ENCODE data around the gene SLC8B1. TPM values are rescaled to one million over a fixed set of nuclear protein-coding genes. Genes with fewer than 3 reads are reported as not detected.

Gene SLC8B1
- total RNA-seq, 1 experiment from 2014 or later = 5.9 TPM

DNA sequence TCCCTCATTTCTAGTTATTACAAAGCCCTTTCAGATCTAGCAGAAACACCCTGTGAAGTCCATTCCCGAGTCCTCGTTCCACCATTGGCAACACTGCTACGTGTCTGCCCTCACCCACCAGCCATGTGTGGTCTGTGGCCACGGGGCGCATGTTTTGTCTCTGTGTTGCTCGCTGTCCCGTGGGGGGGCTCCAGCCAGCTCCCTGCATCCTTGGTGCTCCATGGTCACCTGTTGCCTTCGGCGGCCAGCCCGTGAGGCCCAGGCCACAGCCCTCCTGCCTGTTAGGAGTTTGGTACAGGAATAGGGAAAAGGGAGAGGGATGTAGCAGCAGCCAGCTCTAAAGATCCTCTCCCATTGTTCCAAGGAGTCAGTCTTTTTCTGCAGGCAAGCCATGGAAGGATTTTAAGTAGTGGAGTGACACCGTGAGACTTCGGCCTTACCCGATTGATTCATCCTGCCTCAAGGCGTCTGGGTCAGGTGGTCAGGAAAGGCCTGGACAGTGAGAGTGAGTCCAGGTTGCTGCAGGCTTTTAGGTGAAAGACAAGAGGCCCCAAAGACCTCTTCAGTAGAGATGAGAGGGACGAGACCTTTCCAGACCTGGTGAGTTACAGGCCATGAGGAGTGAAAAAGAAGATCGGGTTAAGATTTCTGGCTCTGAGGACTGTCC, 83.4 kb downstream of the SLC8B1 start:
- Histone ChIP-seq H3K4me3 (ENCODE audit: low read length) (no peak overlapping the region), H3K9me3 (ENCODE audit: low read length) (no peaks in the 10 kb centered on the region), H4K20me1 (ENCODE audit: insufficient read depth, low read depth, low read length) (no peaks in the 10 kb centered on the region), H3K36me3 (ENCODE audit: insufficient read depth, low read length) (peaks cover 11% of the 10 kb centered on the region), H3K9me2 (replicated peaks; ENCODE audit: insufficient read depth, low read length) (no peaks in the 10 kb centered on the region), H3K9ac (ENCODE audit: low read length) (no peak overlapping the region), H2AFZ (ENCODE audit: low read length) (no peak overlapping the region), H3K27ac (ENCODE audit: low read length) (no peak overlapping the region), H3K4me2 (ENCODE audit: low read depth, low read length, poor library complexity, severe bottlenecking) (no peak overlapping the region), H3K79me2 (ENCODE audit: low read length) (no peaks in the 10 kb centered on the region), H3K4me1 (ENCODE audit: low read length) (no peaks in the 10 kb centered on the region), H3K27me3 (ENCODE audit: low read length) (no peaks in the 10 kb centered on the region)
- DNase-seq = no peak

DNA sequence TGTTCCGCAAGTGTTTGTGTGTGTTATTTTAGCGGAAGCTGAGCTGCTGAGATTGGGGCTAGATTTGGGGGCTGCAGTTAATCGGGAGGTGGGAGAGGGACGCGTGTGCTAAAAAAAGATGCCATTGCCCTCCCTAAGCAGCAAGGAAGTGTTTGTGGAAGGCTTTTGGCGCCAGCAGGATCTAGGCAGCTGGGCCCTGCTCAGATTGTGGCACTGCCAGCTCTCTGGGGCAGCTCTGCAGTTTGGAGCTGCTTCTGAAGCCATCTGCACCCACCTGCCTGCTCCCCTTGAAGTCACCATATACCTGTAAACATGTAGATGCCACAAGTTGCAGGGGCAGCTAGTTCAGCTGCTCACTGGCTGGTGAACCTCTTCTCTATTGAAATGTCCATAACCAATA, 84.9 kb downstream of the SLC8B1 start:
- Histone ChIP-seq H3K4me1 (ENCODE audit: low read length) (no peaks in the 10 kb centered on the region), H3K9ac (ENCODE audit: low read length) (no peak overlapping the region), H3K4me2 (ENCODE audit: low read depth, low read length, poor library complexity, severe bottlenecking) (no peak overlapping the region), H3K9me2 (replicated peaks; ENCODE audit: insufficient read depth, low read length) (no peaks in the 10 kb centered on the region), H3K36me3 (ENCODE audit: insufficient read depth, low read length) (peaks cover 11% of the 10 kb centered on the region), H3K9me3 (ENCODE audit: low read length) (no peaks in the 10 kb centered on the region), H4K20me1 (ENCODE audit: insufficient read depth, low read depth, low read length) (no peaks in the 10 kb centered on the region), H3K79me2 (ENCODE audit: low read length) (no peaks in the 10 kb centered on the region), H3K27ac (ENCODE audit: low read length) (no peak overlapping the region), H3K4me3 (ENCODE audit: low read length) (no peak overlapping the region), H3K27me3 (ENCODE audit: low read length) (no peaks in the 10 kb centered on the region), H2AFZ (ENCODE audit: low read length) (no peak overlapping the region)
- DNase-seq = no peak

DNA sequence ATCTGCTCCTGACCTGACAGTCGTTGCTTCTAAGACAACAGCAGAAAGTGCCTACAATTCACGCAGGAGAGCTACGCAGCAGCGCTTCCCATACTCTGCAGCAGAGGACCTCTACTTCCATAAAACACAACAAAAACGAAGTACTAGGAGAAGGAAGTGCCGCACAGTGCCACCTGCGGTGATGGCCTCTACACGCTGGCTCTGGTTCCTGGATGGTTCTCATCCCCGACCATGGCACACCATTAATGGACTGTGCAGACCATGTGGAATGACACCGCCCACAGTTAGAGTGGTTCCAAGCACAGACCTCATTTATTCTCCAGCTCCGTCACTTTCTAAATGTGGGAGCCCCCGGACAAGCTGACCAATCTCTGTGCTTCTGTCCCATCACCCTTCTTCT, 85.4 kb downstream of the SLC8B1 start:
- no peaks in the 10 kb centered on the region for H3K9me2 ChIP-seq (replicated peaks; ENCODE audit: insufficient read depth, low read length)
- H3K9me3 ChIP-seq (ENCODE audit: low read length) = no peaks in the 10 kb centered on the region
- H3K9ac ChIP-seq (ENCODE audit: low read length) = no peak overlapping the region
- H3K27ac ChIP-seq (ENCODE audit: low read length) = no peak overlapping the region
- no peak overlapping the region for H3K4me2 ChIP-seq (ENCODE audit: low read depth, low read length, poor library complexity, severe bottlenecking)
- no peaks in the 10 kb centered on the region for H3K27me3 ChIP-seq (ENCODE audit: low read length)
- no peak for DNase-seq
- H4K20me1 ChIP-seq (ENCODE audit: insufficient read depth, low read depth, low read length) = no peaks in the 10 kb centered on the region
- H3K4me1 ChIP-seq (ENCODE audit: low read length) = no peaks in the 10 kb centered on the region
- H3K4me3 ChIP-seq (ENCODE audit: low read length) = no peak overlapping the region
- peaks cover 2% of the 10 kb centered on the region; the same call in 1 of the 2 replicates for H3K79me2 ChIP-seq (ENCODE audit: low read length)
- peaks cover 11% of the 10 kb centered on the region for H3K36me3 ChIP-seq (ENCODE audit: insufficient read depth, low read length)
- H2AFZ ChIP-seq (ENCODE audit: low read length) = no peak overlapping the region

DNA sequence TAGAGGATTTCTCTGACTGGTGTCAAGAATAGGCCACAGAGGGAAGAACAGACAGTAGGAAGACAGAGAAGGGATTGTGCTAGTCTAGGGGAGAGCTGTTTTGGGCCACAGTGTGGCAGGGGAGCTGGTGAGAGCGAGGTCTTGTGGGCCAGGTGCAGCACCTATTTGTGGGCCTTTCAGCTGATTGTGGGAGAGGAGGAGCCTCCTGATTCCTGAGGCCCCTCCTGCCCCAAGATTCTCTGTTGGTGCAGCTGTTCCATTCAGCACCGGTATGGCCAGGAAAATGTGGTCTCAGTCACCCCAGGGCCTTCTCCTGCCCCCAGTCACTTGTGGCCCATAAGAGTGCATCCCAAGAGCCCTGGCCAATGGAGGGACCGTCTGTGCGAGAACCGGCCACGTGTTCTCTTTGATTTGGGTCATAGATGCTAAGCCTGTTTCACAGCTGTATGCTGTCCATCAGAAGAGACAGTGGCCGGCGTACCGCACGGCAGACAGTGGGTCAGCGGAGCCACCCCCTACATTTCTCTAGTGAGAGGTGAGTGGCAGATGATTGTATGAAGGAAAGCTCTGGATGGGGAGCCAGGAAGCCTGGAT, 86.0 kb downstream of the SLC8B1 start:
- Histone ChIP-seq H3K36me3 (ENCODE audit: insufficient read depth, low read length) (peaks cover 8% of the 10 kb centered on the region), H3K4me1 (ENCODE audit: low read length) (no peaks in the 10 kb centered on the region), H3K9me3 (ENCODE audit: low read length) (no peaks in the 10 kb centered on the region), H3K79me2 (ENCODE audit: low read length) (peaks cover 6% of the 10 kb centered on the region; the same call in 1 of the 2 replicates), H3K4me2 (ENCODE audit: low read depth, low read length, poor library complexity, severe bottlenecking) (no peak overlapping the region), H3K27me3 (ENCODE audit: low read length) (no peaks in the 10 kb centered on the region), H3K27ac (ENCODE audit: low read length) (no peak overlapping the region), H3K9ac (ENCODE audit: low read length) (no peak overlapping the region), H3K4me3 (ENCODE audit: low read length) (no peak overlapping the region), H3K9me2 (replicated peaks; ENCODE audit: insufficient read depth, low read length) (no peaks in the 10 kb centered on the region), H4K20me1 (ENCODE audit: insufficient read depth, low read depth, low read length) (no peaks in the 10 kb centered on the region), H2AFZ (ENCODE audit: low read length) (no peak overlapping the region)
- no peak for DNase-seq

Small RNAs within 50 kb of the gene (small RNA-seq; reads per million reads assigned to genes)
- gene MIR6762 = not detected

Other genes with a start within 250 kb of the SLC8B1 start
- gene RASAL1, start 199.3 kb downstream of the SLC8B1 start, total RNA-seq (2014; rRNA removed; shearing (Covaris generic); ENCODE audit: low replicate concordance) = 3.3 and 3.4 TPM in 2 replicates
- gene CFAP73, start 185.4 kb downstream of the SLC8B1 start, total RNA-seq (2014; rRNA removed; shearing (Covaris generic); ENCODE audit: low replicate concordance) = not detected in 2 replicates
- 28.2 and 81.5 TPM in 2 replicates for gene DDX54, start 149.6 kb downstream of the SLC8B1 start, total RNA-seq (2014; rRNA removed; shearing (Covaris generic); ENCODE audit: low replicate concordance)
- 34.3 and 47.3 TPM in 2 replicates for gene RITA1, start 149.4 kb downstream of the SLC8B1 start, total RNA-seq (2014; rRNA removed; shearing (Covaris generic); ENCODE audit: low replicate concordance)
- 43.9 and 46.4 TPM in 2 replicates for gene TPCN1, start 113.6 kb downstream of the SLC8B1 start, total RNA-seq (2014; rRNA removed; shearing (Covaris generic); ENCODE audit: low replicate concordance)
- gene PLBD2, start 23.5 kb upstream of the SLC8B1 start, total RNA-seq (2014; rRNA removed; shearing (Covaris generic); ENCODE audit: low replicate concordance) = 6.5 and 11.8 TPM in 2 replicates
- not detected in 2 replicates for gene SDS, start 68.8 kb upstream of the SLC8B1 start, total RNA-seq (2014; rRNA removed; shearing (Covaris generic); ENCODE audit: low replicate concordance)
- gene SDSL, start 87.3 kb upstream of the SLC8B1 start, total RNA-seq (2014; rRNA removed; shearing (Covaris generic); ENCODE audit: low replicate concordance) = not detected in 2 replicates
- not detected in 2 replicates for gene LHX5, start 136.8 kb upstream of the SLC8B1 start, total RNA-seq (2014; rRNA removed; shearing (Covaris generic); ENCODE audit: low replicate concordance)

Data from Karpas-422 (cell line).